Measurements from ENCODE around the gene MET.

MET gene

DNA sequence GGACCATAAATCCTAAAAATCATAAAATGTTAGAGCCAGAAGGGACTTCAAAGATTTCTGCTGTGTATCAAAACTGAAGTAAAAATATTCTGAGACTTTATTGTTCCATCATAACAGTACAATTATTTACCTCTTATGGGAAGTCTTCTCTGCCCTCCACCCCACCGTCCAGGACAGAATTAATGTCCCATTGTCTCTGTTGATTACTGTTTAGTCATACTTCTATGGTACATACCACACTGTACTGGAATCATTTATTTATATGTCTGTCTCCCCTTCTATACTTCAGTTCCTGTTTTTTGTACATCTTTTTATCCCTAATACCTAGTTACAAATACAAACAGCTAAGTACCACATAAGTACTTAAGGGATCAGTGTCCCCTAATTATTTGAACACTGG is 98.9 kb downstream of the MET start:
- no peak overlapping the region for H3K4me3 ChIP-seq (ENCODE audit: low read depth, low read length)
- DNase-seq = no peak
- H3K9me3 ChIP-seq (ENCODE audit: severe bottlenecking) = no peaks in the 10 kb centered on the region
- no peak overlapping the region for H3K27ac ChIP-seq
- TF ChIP-seq CTCF (IDR thresholded peaks at IDR 0.05; ENCODE audit: low read depth, low read length) = no peak
- H3K36me3 ChIP-seq = no peaks in the 10 kb centered on the region
- no peaks in the 10 kb centered on the region for H3K27me3 ChIP-seq (ENCODE audit: insufficient read depth, low read depth, severe bottlenecking)

- Histone ChIP-seq H3K27me3 (ENCODE audit: insufficient read depth, low read depth, severe bottlenecking) (no peaks in the 10 kb centered on the region), H3K36me3 (no peaks in the 10 kb centered on the region), H3K27ac (no peak overlapping the region), H3K9me3 (ENCODE audit: severe bottlenecking) (no peaks in the 10 kb centered on the region), H3K4me3 (ENCODE audit: low read depth, low read length) (no peak overlapping the region)
- DNase-seq = no peak
- no peak for TF ChIP-seq CTCF (IDR thresholded peaks at IDR 0.05; ENCODE audit: low read depth, low read length)
These were observed 99.6 kb downstream of the MET start for GRCh38 chr7:116771640-116772039.

DNA sequence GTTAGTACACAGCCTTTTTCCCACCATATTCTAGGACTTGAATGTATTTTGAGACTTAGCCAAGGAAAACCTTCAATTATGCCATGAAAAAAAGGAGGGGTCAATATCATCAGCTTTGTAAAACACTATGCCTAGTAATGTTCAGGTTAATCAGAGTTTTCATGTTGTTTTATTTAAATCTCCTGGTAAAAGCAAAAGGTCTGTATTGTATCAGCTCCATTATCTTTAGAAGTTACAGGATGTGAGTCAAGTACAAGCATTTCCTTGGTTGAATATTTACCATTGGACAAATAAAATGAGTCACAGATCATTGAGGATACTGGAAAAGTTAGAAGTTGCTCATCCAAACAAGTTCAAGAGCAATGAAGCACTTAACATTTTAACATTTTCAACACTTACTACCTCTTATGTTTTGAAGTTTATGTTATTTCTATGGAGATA is 100.4 kb downstream of the MET start:
- no peaks in the 10 kb centered on the region for H3K27me3 ChIP-seq (ENCODE audit: insufficient read depth, low read depth, severe bottlenecking)
- DNase-seq = no peak
- no peak for TF ChIP-seq CTCF (IDR thresholded peaks at IDR 0.05; ENCODE audit: low read depth, low read length)
- no peak overlapping the region for H3K4me3 ChIP-seq (ENCODE audit: low read depth, low read length)
- H3K9me3 ChIP-seq (ENCODE audit: severe bottlenecking) = no peaks in the 10 kb centered on the region
- no peaks in the 10 kb centered on the region for H3K36me3 ChIP-seq
- no peak overlapping the region for H3K27ac ChIP-seq

DNA sequence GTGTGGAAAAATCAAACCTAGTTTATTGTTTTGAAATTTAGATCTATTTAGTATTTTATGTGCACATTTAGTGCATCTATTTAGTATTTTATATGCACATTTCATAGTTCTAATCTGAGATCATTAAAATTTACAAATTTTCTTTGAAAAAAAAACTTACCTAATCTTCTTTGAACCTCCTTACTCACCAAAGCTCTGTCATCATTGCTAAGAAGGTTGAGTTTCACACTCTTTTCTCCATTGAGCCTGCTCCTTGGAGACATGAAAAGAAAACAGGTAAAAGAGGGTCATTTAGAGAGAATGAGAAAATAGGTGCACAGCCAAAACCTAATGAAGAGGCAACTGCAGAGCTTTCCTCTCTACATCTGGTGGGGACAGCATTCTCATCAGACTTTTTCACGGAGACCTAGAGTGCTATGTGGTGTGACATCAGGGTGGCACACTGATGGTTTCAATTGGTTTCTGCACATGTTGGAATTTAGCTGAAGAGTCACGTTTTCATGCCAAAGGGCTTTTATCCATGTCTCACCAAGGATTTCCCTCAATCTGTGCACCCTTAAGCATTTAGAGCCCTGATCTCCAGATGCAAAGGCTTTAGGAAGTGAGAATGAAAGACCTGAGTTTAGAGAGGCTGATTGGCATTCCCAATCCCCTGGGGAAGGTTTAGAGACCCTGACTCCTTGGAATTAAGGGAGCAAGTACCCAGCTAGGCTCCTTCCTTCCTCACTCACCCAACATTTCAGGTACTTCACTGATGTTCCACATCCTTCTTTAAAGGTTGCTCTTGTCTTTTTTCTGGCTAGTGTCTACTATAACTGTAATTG is 101.1 kb downstream of the MET start:
- Histone ChIP-seq H3K9me3 (ENCODE audit: severe bottlenecking) (no peaks in the 10 kb centered on the region), H3K36me3 (no peaks in the 10 kb centered on the region), H3K27me3 (ENCODE audit: insufficient read depth, low read depth, severe bottlenecking) (no peaks in the 10 kb centered on the region), H3K27ac (no peak overlapping the region), H3K4me3 (ENCODE audit: low read depth, low read length) (no peak overlapping the region)
- DNase-seq = no peak
- TF ChIP-seq CTCF (IDR thresholded peaks at IDR 0.05; ENCODE audit: low read depth, low read length) = no peak

DNA sequence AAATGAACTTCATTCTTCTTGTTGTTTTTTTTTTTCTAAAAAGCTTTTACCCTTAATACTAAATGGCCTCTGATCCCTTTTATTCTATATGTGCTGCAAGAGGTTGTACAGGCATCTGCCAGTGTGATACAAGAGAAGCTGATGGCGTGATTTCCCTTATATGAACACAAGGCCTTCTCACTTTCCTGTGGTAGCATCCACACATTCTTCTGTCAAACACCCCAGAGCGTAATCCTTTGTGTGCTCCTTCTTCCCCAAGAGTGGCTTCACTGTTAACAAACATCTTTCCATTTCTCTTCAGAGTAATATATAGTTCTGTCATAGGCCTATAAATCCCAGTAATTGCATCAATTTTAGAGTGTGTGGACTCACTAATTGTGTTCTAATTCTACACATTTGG is 104.0 kb downstream of the MET start:
- TF ChIP-seq CTCF (IDR thresholded peaks at IDR 0.05; ENCODE audit: low read depth, low read length) = no peak
- no peak for DNase-seq

More for the DNA sequence above, 104.0 kb downstream of the MET start:
- H3K36me3 ChIP-seq = no peaks in the 10 kb centered on the region
- no peak overlapping the region for H3K27ac ChIP-seq
- H3K4me3 ChIP-seq (ENCODE audit: low read depth, low read length) = no peak overlapping the region
- H3K27me3 ChIP-seq (ENCODE audit: insufficient read depth, low read depth, severe bottlenecking) = no peaks in the 10 kb centered on the region
- no peaks in the 10 kb centered on the region for H3K9me3 ChIP-seq (ENCODE audit: severe bottlenecking)
